Nephron (organoid): ENCODE results near the gene SLCO3A1.

Experiments used
- H3K27ac Mint-ChIP-seq, 3 experiments: 2 replicates each; pipeline ENCODE4 v1.8.0; 2020; ENCODE audit warnings: mixed read lengths in 3 of 3, mild to moderate bottlenecking in 2 of 3, moderate library complexity in 1 of 3
- H3K27me3 Mint-ChIP-seq: 2 replicates; pipeline ENCODE4 v1.8.0; 2021; ENCODE audit warnings: low read depth, mild to moderate bottlenecking, moderate library complexity, mixed read lengths
- H3K36me3 Mint-ChIP-seq: 2 replicates; pipeline ENCODE4 v1.8.0; 2020; ENCODE audit warnings: low read depth, mixed read lengths
- H3K4me1 Mint-ChIP-seq: 2 replicates; pipeline ENCODE4 v1.8.0; 2020; ENCODE audit warnings: mixed read lengths
- H3K4me3 Mint-ChIP-seq, 3 experiments: 2 replicates each; pipeline ENCODE4 v1.8.0; 2020; ENCODE audit warnings: mild to moderate bottlenecking in 3 of 3, mixed read lengths in 3 of 3, moderate library complexity in 2 of 3
- H3K9me3 Mint-ChIP-seq: 2 replicates; pipeline ENCODE4 v1.8.0; 2020; ENCODE audit warnings: mixed read lengths
- CTCF ChIP-seq, 3 experiments: fragments of 200-600 bp; sonication (generic); IDR thresholded peaks; one replicate each; pipeline ENCODE4 v1.5.0; 2021; ENCODE audit warnings: antibody characterized with exemption in 3 of 3; ENCODE audit not compliant: unreplicated experiment in 3 of 3

SLCO3A1 gene

GRCh38 chr15:91974321-91974720 lies 120.8 kb downstream of the SLCO3A1 start:
- peaks cover 17% of the 10 kb centered on the region for H3K4me1 Mint-ChIP-seq
- H3K27ac Mint-ChIP-seq: no peak overlapping the region
- no peak overlapping the region for H3K4me3 Mint-ChIP-seq
- H3K36me3 Mint-ChIP-seq: no peaks in the 10 kb centered on the region
- no peaks in the 10 kb centered on the region for H3K9me3 Mint-ChIP-seq
- H3K27me3 Mint-ChIP-seq: peaks cover 19% of the 10 kb centered on the region
- TF ChIP-seq CTCF (IDR thresholded peaks at IDR 0.05; ENCODE audit: unreplicated experiment in 3 of 3): no peak

GRCh38 chr15:91975241-91975978 lies 121.9 kb downstream of the SLCO3A1 start:
- Mint-ChIP-seq H3K36me3 (no peaks in the 10 kb centered on the region), H3K4me3 (no peak overlapping the region), H3K27me3 (peaks cover 19% of the 10 kb centered on the region), H3K9me3 (no peaks in the 10 kb centered on the region), H3K27ac (no peak overlapping the region), H3K4me1 (peaks cover 20% of the 10 kb centered on the region)
- no peak for TF ChIP-seq CTCF (IDR thresholded peaks at IDR 0.05; ENCODE audit: unreplicated experiment in 3 of 3)

GRCh38 chr15:91976966-91977365 lies 123.5 kb downstream of the SLCO3A1 start:
- Mint-ChIP-seq H3K36me3 (no peaks in the 10 kb centered on the region), H3K27me3 (peaks cover 22% of the 10 kb centered on the region), H3K9me3 (no peaks in the 10 kb centered on the region), H3K4me3 (no peak overlapping the region), H3K27ac (no peak overlapping the region), H3K4me1 (peaks cover 27% of the 10 kb centered on the region)
- no peak for TF ChIP-seq CTCF (IDR thresholded peaks at IDR 0.05; ENCODE audit: unreplicated experiment in 3 of 3)

GRCh38 chr15:91980502-91981267 lies 127.2 kb downstream of the SLCO3A1 start:
- Mint-ChIP-seq H3K36me3 (no peaks in the 10 kb centered on the region), H3K27ac (no peak overlapping the region), H3K4me3 (no peak overlapping the region), H3K9me3 (no peaks in the 10 kb centered on the region), H3K27me3 (peaks cover 14% of the 10 kb centered on the region), H3K4me1 (peaks cover 31% of the 10 kb centered on the region)
- no peak for TF ChIP-seq CTCF (IDR thresholded peaks at IDR 0.05; ENCODE audit: unreplicated experiment in 3 of 3)

GRCh38 chr15:91981821-91982800 lies 128.6 kb downstream of the SLCO3A1 start:
- Mint-ChIP-seq H3K4me1 (peaks cover 28% of the 10 kb centered on the region), H3K9me3 (no peaks in the 10 kb centered on the region), H3K27me3 (peaks cover 10% of the 10 kb centered on the region), H3K27ac (no peak overlapping the region), H3K36me3 (no peaks in the 10 kb centered on the region), H3K4me3 (no peak overlapping the region)
- TF ChIP-seq CTCF (IDR thresholded peaks at IDR 0.05; ENCODE audit: unreplicated experiment in 3 of 3): no peak
